GM06990 (cell line): Measurements from ENCODE around the gene TRPM2.

Source experiments
- DNase-seq: peaks from one replicate; pipeline ENCODE4 v3.0.0-alpha.2; 2011; ENCODE audit not compliant: insufficient read length; ENCODE audit errors: extremely low read depth
- H3K27me3 ChIP-seq: replicated peaks from 2 replicates; pipeline ENCODE4 v1.6.0; 2011; ENCODE audit warnings: low read length; ENCODE audit not compliant: control insufficient read depth, insufficient read depth
- H3K36me3 ChIP-seq: 2 replicates; pipeline ENCODE4 v1.5.1; 2011; ENCODE audit warnings: low read length; ENCODE audit not compliant: control insufficient read depth, insufficient read depth
- H3K4me3 ChIP-seq: replicated peaks from 2 replicates; pipeline ENCODE4 v1.5.1; 2011; ENCODE audit warnings: low read depth, mild to moderate bottlenecking, control low read depth, low read length
- CTCF ChIP-seq: IDR thresholded peaks from 2 replicates; pipeline ENCODE4 v1.5.1; 2011; ENCODE audit warnings: low read length, control low read depth, mild to moderate bottlenecking, inconsistent platforms; ENCODE audit not compliant: insufficient read depth, poor library complexity, severe bottlenecking

The TRPM2 gene

GRCh38 chr21:44354775-44355771 is 1.7 kb downstream of the TRPM2 start:
- no peak for TF ChIP-seq CTCF
- no peak for DNase-seq
- Histone ChIP-seq H3K36me3 (no peaks in the 10 kb centered on the region; the same call in 1 of the 2 replicates), H3K4me3 (no peak overlapping the region; the same call in 1 of the 2 replicates), H3K27me3 (no peaks in the 10 kb centered on the region)

- H3K27me3 ChIP-seq, result no peaks in the 10 kb centered on the region
- no peak for DNase-seq
- TF ChIP-seq CTCF, result no peak
- no peak overlapping the region for H3K4me3 ChIP-seq
- no peaks in the 10 kb centered on the region; the same call in 1 of the 2 replicates for H3K36me3 ChIP-seq
Measured at GRCh38 chr21:44356160-44356559, 2.7 kb downstream of the TRPM2 start.

- no peaks in the 10 kb centered on the region; the same call in 1 of the 2 replicates for H3K36me3 ChIP-seq
- DNase-seq, result no peak
- no peak for TF ChIP-seq CTCF
- H3K27me3 ChIP-seq, result no peaks in the 10 kb centered on the region
- H3K4me3 ChIP-seq, result no peak overlapping the region
Measured at GRCh38 chr21:44356636-44357035, 3.2 kb downstream of the TRPM2 start.

GRCh38 chr21:44357064-44357837 is 3.8 kb downstream of the TRPM2 start:
- Histone ChIP-seq H3K27me3 (no peaks in the 10 kb centered on the region), H3K4me3 (no peak overlapping the region), H3K36me3 (no peaks in the 10 kb centered on the region; the same call in 1 of the 2 replicates)
- DNase-seq, result no peak
- TF ChIP-seq CTCF, result no peak

GRCh38 chr21:44359396-44359795 is 6.0 kb downstream of the TRPM2 start:
- Histone ChIP-seq H3K36me3 (no peaks in the 10 kb centered on the region; the same call in 1 of the 2 replicates), H3K27me3 (no peaks in the 10 kb centered on the region), H3K4me3 (no peak overlapping the region)
- DNase-seq, result no peak
- TF ChIP-seq CTCF, result no peak
